ENCODE results near the gene CHCHD6. TPM values are rescaled to one million over a fixed set of nuclear protein-coding genes. Genes with fewer than 3 reads are reported as not detected.

The CHCHD6 gene
- total RNA-seq, 1 experiment from 2014 or later, result 36.3 TPM

DNA sequence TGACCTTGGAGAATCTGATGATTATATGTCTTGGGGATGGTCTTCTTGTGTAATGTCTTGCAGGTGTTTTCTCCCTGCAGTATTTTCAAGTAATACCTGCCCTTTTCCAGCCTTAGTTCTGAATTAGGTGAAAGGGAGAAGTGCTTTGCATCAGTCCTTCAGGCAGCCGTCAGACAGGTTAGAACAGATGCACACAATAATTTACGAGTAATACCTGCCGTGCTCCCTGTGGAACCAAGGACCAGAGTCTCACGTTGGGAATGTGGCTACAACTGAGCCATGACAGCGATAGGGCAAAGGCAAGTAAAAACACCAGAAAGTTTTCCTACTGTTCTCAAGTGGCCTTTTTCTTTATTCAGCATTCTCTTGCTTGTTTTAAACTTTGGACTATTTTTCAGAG is 69.1 kb downstream of the CHCHD6 start:
- TF ChIP-seq POLR2A (IDR thresholded peaks at IDR 0.05; ENCODE audit: borderline replicate concordance, extremely low read depth, insufficient read depth, insufficient read length) (no peak), EZH2 (IDR thresholded peaks at IDR 0.05) (no peak), CBX3 (IDR thresholded peaks at IDR 0.05; ENCODE audit: low read depth) (no peak), JUND (IDR thresholded peaks at IDR 0.05) (no peak), EZH2phosphoT487 (IDR thresholded peaks at IDR 0.05; ENCODE audit: borderline replicate concordance) (no peak), TCF7L2 (IDR thresholded peaks at IDR 0.05; ENCODE audit: borderline replicate concordance, extremely low read depth, insufficient read depth, insufficient read length) (no peak), RAD21 (IDR thresholded peaks at IDR 0.05; ENCODE audit: low read depth) (no peak), POLR2AphosphoS5 (IDR thresholded peaks at IDR 0.05; ENCODE audit: low read depth, low read length) (no peak), YY1 (IDR thresholded peaks at IDR 0.05; ENCODE audit: extremely low read depth, insufficient replicate concordance, low read depth, low read length) (no peak)
- TF ChIP-seq, protein P1, sequence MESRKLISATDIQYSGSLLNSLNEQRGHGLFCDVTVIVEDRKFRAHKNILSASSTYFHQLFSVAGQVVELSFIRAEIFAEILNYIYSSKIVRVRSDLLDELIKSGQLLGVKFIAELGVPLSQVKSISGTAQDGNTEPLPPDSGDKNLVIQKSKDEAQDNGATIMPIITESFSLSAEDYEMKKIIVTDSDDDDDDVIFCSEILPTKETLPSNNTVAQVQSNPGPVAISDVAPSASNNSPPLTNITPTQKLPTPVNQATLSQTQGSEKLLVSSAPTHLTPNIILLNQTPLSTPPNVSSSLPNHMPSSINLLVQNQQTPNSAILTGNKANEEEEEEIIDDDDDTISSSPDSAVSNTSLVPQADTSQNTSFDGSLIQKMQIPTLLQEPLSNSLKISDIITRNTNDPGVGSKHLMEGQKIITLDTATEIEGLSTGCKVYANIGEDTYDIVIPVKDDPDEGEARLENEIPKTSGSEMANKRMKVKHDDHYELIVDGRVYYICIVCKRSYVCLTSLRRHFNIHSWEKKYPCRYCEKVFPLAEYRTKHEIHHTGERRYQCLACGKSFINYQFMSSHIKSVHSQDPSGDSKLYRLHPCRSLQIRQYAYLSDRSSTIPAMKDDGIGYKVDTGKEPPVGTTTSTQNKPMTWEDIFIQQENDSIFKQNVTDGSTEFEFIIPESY (IDR thresholded peaks at IDR 0.05; ENCODE audit: extremely low read depth, insufficient replicate concordance, low read length), result no peak
- Histone ChIP-seq H3K9me3 (ENCODE audit: control insufficient read depth in 1 of 2, insufficient read depth in 1 of 2, low read depth in 1 of 2, low read length in 2 of 2) (no peaks in the 10 kb centered on the region), H3K4me3 (replicated peaks in 1 of 2; ENCODE audit: low read depth in 1 of 2, low read length in 2 of 2) (no peak overlapping the region), H2AFZ (ENCODE audit: low read depth, low read length, poor library complexity, severe bottlenecking) (no peak overlapping the region), H3K4me2 (ENCODE audit: low read length) (no peak overlapping the region), H3K36me3 (ENCODE audit: control insufficient read depth in 1 of 2, insufficient read depth in 2 of 2, low read length in 2 of 2) (no peaks in the 10 kb centered on the region), H3K4me1 (ENCODE audit: control insufficient read depth in 1 of 2, insufficient read depth in 2 of 2, low read length in 2 of 2) (no peaks in the 10 kb centered on the region), H4K20me1 (ENCODE audit: insufficient read depth) (no peaks in the 10 kb centered on the region), H3K79me2 (ENCODE audit: insufficient read depth, low read length) (peaks cover 13% of the 10 kb centered on the region; the same call in 1 of the 2 replicates), H3K27ac (ENCODE audit: low read depth, low read length) (no peak overlapping the region), H3K27me3 (ENCODE audit: insufficient read depth, low read length) (no peaks in the 10 kb centered on the region), H3K9ac (ENCODE audit: low read length) (no peak overlapping the region), H3K9me2 (ENCODE audit: insufficient read depth) (no peaks in the 10 kb centered on the region)
- ATAC-seq, result no peak
- RAD21 ChIA-PET (ENCODE audit: low non-redundant PET in 1 of 2, low total read pairs in 2 of 2, uncharacterized antibody in 2 of 2, unreplicated experiment in 2 of 2), result no interaction called here
- POLR2A ChIA-PET, result no interaction called here
- intact Hi-C loops (cut with micrococcal nuclease), result no loop called here
- no peak for DNase-seq (ENCODE audit: low read depth, low spot score)
- BruUV-seq (replicated peaks), result no TSS peak
- CTCF ChIA-PET, result no interaction called here

Measured in HCT116 (cell line).